Keratinocyte (primary cell): Measurements from ENCODE around the gene GANAB. TPM values are rescaled to one million over a fixed set of nuclear protein-coding genes. Genes with fewer than 3 reads are reported as not detected.
A peak's percentile ranks its signal among the peaks of the same experiment; 100 is the strongest.
"Not testable (repeated sequence)": the region's sequence is repeated elsewhere in the genome, so short reads cannot be mapped to it uniquely, and the experiment has no call there.

Experiments
- DNase-seq: peaks from one replicate; pipeline ENCODE4 v3.0.0-alpha.2; 2011; ENCODE audit warnings: low read depth, missing footprints, low spot score
- FAIRE-seq: peaks from 2 replicates; lab custom pipeline; 2011; peaks lifted over from hg19 to GRCh38; lab: Jason Lieb, UNC
- H2AFZ ChIP-seq: 2 replicates; pipeline ENCODE4 v1.6.0; 2012; ENCODE audit warnings: low read length, control low read depth, inconsistent platforms; ENCODE audit not compliant: control insufficient read depth
- H3K27ac ChIP-seq: 2 replicates; pipeline ENCODE4 v1.5.1; 2011; ENCODE audit warnings: low read length; ENCODE audit not compliant: control insufficient read depth, insufficient read depth
- H3K27me3 ChIP-seq: 3 replicates; pipeline ENCODE4 v1.6.0; 2011; ENCODE audit warnings: low read length; ENCODE audit not compliant: control insufficient read depth, insufficient read depth; ENCODE audit errors: extremely low read depth
- H3K36me3 ChIP-seq, 2 experiments: 2 replicates in 1 of 2; 3 replicates in 1 of 2; pipeline ENCODE4 v1.5.1; 2011; ENCODE audit warnings: low read length in 2 of 2, mild to moderate bottlenecking in 1 of 2; ENCODE audit not compliant: control insufficient read depth in 2 of 2, insufficient read depth in 2 of 2; ENCODE audit errors: extremely low read depth in 1 of 2
- H3K4me1 ChIP-seq: 3 replicates; pipeline ENCODE4 v1.5.1; 2011; ENCODE audit warnings: low read length; ENCODE audit not compliant: control insufficient read depth, insufficient read depth; ENCODE audit errors: extremely low read depth
- H3K4me2 ChIP-seq: 3 replicates; pipeline ENCODE4 v1.6.0; 2011; ENCODE audit warnings: low read depth, low read length; ENCODE audit not compliant: control insufficient read depth, insufficient read depth; ENCODE audit errors: extremely low read depth
- H3K4me3 ChIP-seq, 3 experiments: fragments of 200-600 bp in 1 of 3; sonication (generic) in 1 of 3; 2 replicates in 2 of 3; 3 replicates in 1 of 3; pipeline ENCODE4 v1.5.1; 2011 to 2016; ENCODE audit warnings: low read length in 3 of 3, mild to moderate bottlenecking in 3 of 3, control low read depth in 2 of 3, inconsistent platforms in 1 of 3, low read depth in 1 of 3, mixed read lengths in 1 of 3, mixed run types in 1 of 3, moderate library complexity in 1 of 3; ENCODE audit not compliant: control insufficient read depth in 2 of 3, insufficient read depth in 2 of 3; ENCODE audit errors: extremely low read depth in 1 of 3
- H3K79me2 ChIP-seq: 2 replicates; pipeline ENCODE4 v1.6.0; 2012; ENCODE audit warnings: low read length; ENCODE audit not compliant: control insufficient read depth, insufficient read depth
- H3K9ac ChIP-seq: 3 replicates; pipeline ENCODE4 v1.6.0; 2011; ENCODE audit warnings: low read length; ENCODE audit not compliant: control insufficient read depth, insufficient read depth; ENCODE audit errors: extremely low read depth
- H3K9me1 ChIP-seq: 3 replicates; pipeline ENCODE4 v1.6.0; 2011; ENCODE audit warnings: low read length; ENCODE audit not compliant: control insufficient read depth, insufficient read depth; ENCODE audit errors: extremely low read depth
- H3K9me3 ChIP-seq: 2 replicates; pipeline ENCODE4 v1.5.1; 2012; ENCODE audit warnings: low read depth, low read length; ENCODE audit not compliant: control insufficient read depth
- H4K20me1 ChIP-seq: 3 replicates; pipeline ENCODE4 v1.6.0; 2011; ENCODE audit warnings: low read length; ENCODE audit not compliant: control insufficient read depth, insufficient read depth; ENCODE audit errors: extremely low read depth
- CTCF ChIP-seq, 3 experiments: IDR thresholded peaks in 1 of 3; conservative IDR thresholded peaks in 1 of 3; optimal IDR thresholded peaks in 1 of 3; 2 replicates in 2 of 3; 3 replicates in 1 of 3; pipeline versions ENCODE3 to v1.5.1; 2011; ENCODE audit warnings: low read length in 3 of 3, mild to moderate bottlenecking in 3 of 3, moderate library complexity in 2 of 3, control low read depth in 1 of 3, inconsistent platforms in 1 of 3; ENCODE audit not compliant: insufficient read depth in 2 of 3; ENCODE audit errors: extremely low read depth in 1 of 3
- EZH2 ChIP-seq: IDR thresholded peaks from one replicate; pipeline ENCODE4 v1.6.1; 2012; ENCODE audit warnings: inconsistent platforms, mild to moderate bottlenecking, low read length, moderate library complexity
- dilution Hi-C: fragments of 300-500 bp; cut with MboI; formaldehyde crosslinking; loops from one replicate; pipeline ENCODE4 v1.7.0; 2020; ENCODE audit warnings: low sequenced_read_pairs; ENCODE audit not compliant: extremely low pct_ligation_motif_present
- polyA plus RNA-seq, 5 experiments: library from polyadenylated mRNA; depleted of rRNA in 3 of 5; stranded (reverse) in 3 of 5; stranded (forward) in 1 of 5; unstranded in 1 of 5; fragments of >200 nt; gene quantifications; 1 replicate in 1 of 5; 2 replicates in 3 of 5; 3 replicates in 1 of 5; pipeline versions ENCODE4 v1.2.1 to v1.2.3, GENCODE V29; 2011 to 2012; ENCODE audit warnings: missing spikeins in 2 of 5, low read depth in 1 of 5, low replicate concordance in 1 of 5

GANAB gene
- polyA plus RNA-seq, 1 donor (not counting 4 experiments of a cell fraction or from before 2014, with no cell fraction given) = 153 TPM

GRCh38 chr11:62677156-62677555 lies 30.7 kb upstream of the GANAB start:
- H3K36me3 ChIP-seq = peaks cover 11 to 19% of the 10 kb centered on the region in 2 experiments
- H3K79me2 ChIP-seq = peaks cover 36% of the 10 kb centered on the region

GRCh38 chr11:62676698-62677097 lies 30.3 kb upstream of the GANAB start:
- H3K9me3 ChIP-seq = no peaks in the 10 kb centered on the region
- H4K20me1 ChIP-seq = no peaks in the 10 kb centered on the region
- FAIRE-seq (no peak), DNase-seq (no peak)
- H3K9me1 ChIP-seq = no peaks in the 10 kb centered on the region
- no peaks in the 10 kb centered on the region for H3K27me3 ChIP-seq
- TF ChIP-seq CTCF (optimal IDR thresholded peaks at IDR 0.05 in 1 of 3, IDR thresholded peaks at IDR 0.05 in 1 of 3, conservative IDR thresholded peaks at IDR 0.05 in 1 of 3; ENCODE audit: extremely low read depth in 1 of 3, insufficient read depth in 2 of 3, low read length in 3 of 3) (no peak), EZH2 (no peak)
- no peak overlapping the region for H2AFZ ChIP-seq
- no peak overlapping the region for H3K4me3 ChIP-seq
- H3K79me2 ChIP-seq = peaks cover 40% of the 10 kb centered on the region
- peaks cover 20% of the 10 kb centered on the region for H3K4me1 ChIP-seq
- dilution Hi-C loops = no loop called here
- no peak overlapping the region for H3K9ac ChIP-seq
- peaks cover 11 to 19% of the 10 kb centered on the region in 2 experiments for H3K36me3 ChIP-seq
- H3K27ac ChIP-seq = no peak overlapping the region
- no peak overlapping the region for H3K4me2 ChIP-seq

More at GRCh38 chr11:62677156-62677555, 30.7 kb upstream of the GANAB start:
- H2AFZ ChIP-seq = no peak overlapping the region
- no peak overlapping the region for H3K4me2 ChIP-seq
- peaks cover 20% of the 10 kb centered on the region for H3K4me1 ChIP-seq
- no peaks in the 10 kb centered on the region for H3K9me1 ChIP-seq
- DNase-seq (no peak), FAIRE-seq (no peak)
- no peaks in the 10 kb centered on the region for H3K9me3 ChIP-seq
- H3K27me3 ChIP-seq = no peaks in the 10 kb centered on the region
- peak overlapping the region; percentile 14 for H3K27ac ChIP-seq
- no peak for TF ChIP-seq CTCF (optimal IDR thresholded peaks at IDR 0.05 in 1 of 3, IDR thresholded peaks at IDR 0.05 in 1 of 3, conservative IDR thresholded peaks at IDR 0.05 in 1 of 3; ENCODE audit: extremely low read depth in 1 of 3, insufficient read depth in 2 of 3, low read length in 3 of 3)
- no peak for TF ChIP-seq EZH2
- no peak overlapping the region for H3K9ac ChIP-seq
- H4K20me1 ChIP-seq = no peaks in the 10 kb centered on the region
- H3K4me3 ChIP-seq = no peak overlapping the region
- dilution Hi-C loops = no loop called here

- H3K27me3 ChIP-seq, H3K9me1 ChIP-seq, FAIRE-seq, H3K27ac ChIP-seq, H3K4me3 ChIP-seq, DNase-seq, H2AFZ ChIP-seq, H4K20me1 ChIP-seq, H3K9me3 ChIP-seq, H3K4me2 ChIP-seq, dilution Hi-C loops, H3K9ac ChIP-seq: not testable (repeated sequence)
- Histone ChIP-seq H3K79me2 (peaks cover 48% of the 10 kb centered on the region), H3K4me1 (peaks cover 20% of the 10 kb centered on the region), H3K36me3 (peaks cover 11 to 19% of the 10 kb centered on the region in 2 experiments)
These were observed 29.0 kb upstream of the GANAB start for GRCh38 chr11:62675415-62675814.
